Mesenchymal stem cell (in vitro differentiated cells and primary cell): ENCODE measurements around the gene GPRIN3.

Source experiments
- DNase-seq: peaks from one replicate; pipeline ENCODE4 v3.0.0-alpha.2; 2013
- H2AFZ ChIP-seq: one replicate; pipeline ENCODE4 v1.6.1; 2013; ENCODE audit warnings: low read depth, mild to moderate bottlenecking, control low read depth, inconsistent platforms, low read length, moderate library complexity
- H2AK5ac ChIP-seq: 2 replicates; pipeline ENCODE4 v1.6.1; 2013; ENCODE audit warnings: low read length, moderate library complexity, mild to moderate bottlenecking, inconsistent platforms; ENCODE audit not compliant: severe bottlenecking
- H2BK120ac ChIP-seq: one replicate; pipeline ENCODE4 v1.6.1; 2013; ENCODE audit warnings: low read depth, mild to moderate bottlenecking, inconsistent platforms, low read length, moderate library complexity
- H2BK12ac ChIP-seq, 2 experiments: one replicate each; pipeline ENCODE4 v1.6.1; 2013; ENCODE audit warnings: inconsistent platforms in 2 of 2, low read length in 2 of 2, mild to moderate bottlenecking in 2 of 2, moderate library complexity in 2 of 2, control low read depth in 1 of 2
- H2BK15ac ChIP-seq: one replicate; pipeline ENCODE4 v1.6.1; 2013; ENCODE audit warnings: mild to moderate bottlenecking, low read depth, inconsistent platforms; ENCODE audit not compliant: poor library complexity, severe bottlenecking
- H2BK5ac ChIP-seq: 2 replicates; pipeline ENCODE4 v1.6.1; 2013; ENCODE audit warnings: low read depth, mild to moderate bottlenecking, low read length, control low read depth, inconsistent platforms; ENCODE audit not compliant: poor library complexity, severe bottlenecking
- H3K14ac ChIP-seq, 2 experiments: one replicate each; pipeline ENCODE4 v1.6.1; 2013; ENCODE audit warnings: inconsistent platforms in 2 of 2, low read length in 2 of 2, control low read depth in 1 of 2, mild to moderate bottlenecking in 1 of 2, moderate library complexity in 1 of 2
- H3K18ac ChIP-seq, 2 experiments: one replicate each; pipeline ENCODE4 v1.6.1; 2013; ENCODE audit warnings: inconsistent platforms in 2 of 2, low read length in 2 of 2, control low read depth in 1 of 2, low read depth in 1 of 2, mild to moderate bottlenecking in 1 of 2
- H3K23ac ChIP-seq, 2 experiments: one replicate each; pipeline ENCODE4 v1.6.1; 2013; ENCODE audit warnings: inconsistent platforms in 2 of 2, low read length in 2 of 2, mild to moderate bottlenecking in 2 of 2, moderate library complexity in 2 of 2, control low read depth in 1 of 2
- H3K27ac ChIP-seq: 2 replicates; pipeline ENCODE4 v1.5.1; 2013; ENCODE audit warnings: mild to moderate bottlenecking, moderate library complexity, low read length, control low read depth, inconsistent platforms; ENCODE audit not compliant: poor library complexity, severe bottlenecking
- H3K27me3 ChIP-seq, 2 experiments: 2 replicates each; pipeline versions ENCODE4 v1.6.1 to v1.7.0; 2013; ENCODE audit warnings: low read length in 2 of 2, mild to moderate bottlenecking in 2 of 2, moderate library complexity in 2 of 2, control low read depth in 1 of 2, inconsistent platforms in 1 of 2; ENCODE audit not compliant: control insufficient read depth in 1 of 2, insufficient read depth in 1 of 2
- H3K36me3 ChIP-seq, 2 experiments: 2 replicates each; pipeline versions ENCODE4 v1.6.1 to v1.7.0; 2013; ENCODE audit warnings: low read length in 2 of 2, control low read depth in 1 of 2, inconsistent platforms in 1 of 2, low read depth in 1 of 2, mild to moderate bottlenecking in 1 of 2; ENCODE audit not compliant: insufficient read depth in 2 of 2, control insufficient read depth in 1 of 2
- H3K4ac ChIP-seq, 2 experiments: one replicate each; pipeline ENCODE4 v1.6.1; 2013; ENCODE audit warnings: inconsistent platforms in 2 of 2, low read length in 2 of 2, mild to moderate bottlenecking in 2 of 2, moderate library complexity in 2 of 2, control low read depth in 1 of 2, low read depth in 1 of 2
- H3K4me1 ChIP-seq: 2 replicates; pipeline ENCODE4 v1.6.1; 2013; ENCODE audit warnings: low read depth, low read length, control low read depth; ENCODE audit not compliant: control insufficient read depth, insufficient read depth
- H3K4me2 ChIP-seq: 2 replicates; pipeline ENCODE4 v1.6.1; 2013; ENCODE audit warnings: low read length, mild to moderate bottlenecking, inconsistent platforms; ENCODE audit not compliant: poor library complexity, severe bottlenecking
- H3K4me3 ChIP-seq, 2 experiments: 2 replicates each; pipeline versions ENCODE4 v1.5.1 to v1.7.0; 2013; ENCODE audit warnings: low read length in 2 of 2, mild to moderate bottlenecking in 2 of 2, control low read depth in 1 of 2, low read depth in 1 of 2; ENCODE audit not compliant: insufficient read depth in 1 of 2
- H3K79me1 ChIP-seq: replicated peaks from 2 replicates; pipeline ENCODE4 v1.6.1; 2013; ENCODE audit warnings: mild to moderate bottlenecking, control low read depth, low read length, inconsistent platforms; ENCODE audit not compliant: poor library complexity, severe bottlenecking
- H3K9ac ChIP-seq: 2 replicates; pipeline ENCODE4 v1.7.0; 2013; ENCODE audit warnings: mild to moderate bottlenecking, low read length, moderate library complexity
- H3K9me3 ChIP-seq: 2 replicates; pipeline ENCODE4 v1.7.0; 2013; ENCODE audit warnings: mild to moderate bottlenecking, low read length; ENCODE audit not compliant: control insufficient read depth
- H4K8ac ChIP-seq: one replicate; pipeline ENCODE4 v1.6.1; 2013; ENCODE audit warnings: inconsistent platforms, mild to moderate bottlenecking, low read length, moderate library complexity
- H4K91ac ChIP-seq: one replicate; pipeline ENCODE4 v1.6.1; 2013; ENCODE audit warnings: mild to moderate bottlenecking, low read length, inconsistent platforms
- WGBS: methylation state at CpG from one replicate; pipeline ENCODE4 v1.1.7; 2013; ENCODE audit warnings: mixed read lengths; 5-methylcytosine and 5-hydroxymethylcytosine counted together

The GPRIN3 gene

DNA sequence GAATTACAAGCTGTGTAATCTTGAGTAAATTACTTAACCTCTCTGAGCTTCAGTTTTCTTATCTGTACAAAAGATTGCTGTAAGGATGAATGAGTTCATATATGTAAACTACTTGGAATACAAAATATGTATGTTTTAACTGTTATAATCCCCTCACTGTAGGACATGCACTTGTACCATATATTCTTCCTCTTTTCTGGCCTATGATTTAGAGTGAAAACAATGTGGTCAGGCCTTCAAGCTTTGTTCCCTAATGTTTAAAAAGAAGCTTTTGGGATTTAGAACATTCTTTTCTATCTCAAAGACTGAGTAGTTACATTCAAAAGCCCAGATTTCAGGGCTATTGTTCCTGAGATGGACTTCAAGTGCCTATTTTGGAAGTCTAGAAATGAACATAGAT is 26.7 kb upstream of the GPRIN3 start:
- Histone ChIP-seq H2AFZ (no peak overlapping the region), H3K4me2 (no peak overlapping the region), H3K27ac (no peak overlapping the region), H2AK5ac (no peak overlapping the region), H4K91ac (no peak overlapping the region), H3K79me1 (no peaks in the 10 kb centered on the region), H2BK5ac (no peak overlapping the region), H3K27me3 (no peaks in the 10 kb centered on the region), H3K23ac (no peak overlapping the region), H2BK12ac (no peak overlapping the region), H3K18ac (no peak overlapping the region), H2BK120ac (no peak overlapping the region), H3K9me3 (no peaks in the 10 kb centered on the region), H2BK15ac (no peak overlapping the region), H4K8ac (no peak overlapping the region), H3K4me1 (no peaks in the 10 kb centered on the region), H3K9ac (no peak overlapping the region), H3K14ac (no peak overlapping the region), H3K4me3 (no peak overlapping the region), H3K36me3 (no peaks in the 10 kb centered on the region), H3K4ac (no peak overlapping the region)
- no peak for DNase-seq

DNA sequence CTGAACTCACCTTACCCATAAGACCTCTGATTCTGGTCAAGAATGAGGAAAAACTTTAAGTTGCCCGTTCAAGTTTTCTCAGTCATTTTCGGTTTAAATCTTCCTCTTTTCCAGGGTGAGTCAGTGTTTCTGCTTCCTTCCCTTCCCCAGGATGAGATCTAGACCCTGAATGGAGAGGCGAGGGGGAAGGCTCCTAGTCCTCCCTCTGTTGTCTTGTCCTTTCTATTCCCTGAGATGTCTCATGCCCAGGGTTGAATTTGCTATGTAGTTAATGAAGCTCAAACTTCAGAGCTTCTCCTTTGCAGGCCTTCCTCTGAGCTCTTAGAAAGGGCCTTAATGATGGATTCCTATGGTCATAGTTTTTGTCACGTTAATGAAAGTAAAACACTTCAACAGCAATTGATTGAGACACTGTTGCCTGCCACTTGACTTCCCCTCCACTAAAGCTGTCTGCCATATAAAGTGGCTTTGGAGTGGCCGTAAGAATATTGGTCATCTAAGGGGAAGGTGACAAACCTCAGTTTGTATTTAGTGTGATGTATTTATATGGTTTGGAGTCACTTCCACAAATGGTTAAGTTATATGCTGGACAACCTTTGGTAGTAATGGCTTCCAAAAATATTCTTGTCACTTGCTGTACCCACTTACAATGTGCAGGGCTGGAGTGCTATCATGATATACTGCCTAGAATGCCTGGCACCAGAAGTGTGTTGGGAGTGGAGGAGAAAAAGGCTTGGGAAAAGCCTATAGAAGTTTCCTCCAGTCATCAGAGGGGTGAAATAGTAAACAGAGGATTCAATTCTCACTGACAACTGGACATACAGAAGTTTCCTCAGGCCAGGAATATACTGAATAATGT is 24.3 kb upstream of the GPRIN3 start:
- Histone ChIP-seq H2BK120ac (no peak overlapping the region), H3K4ac (no peak overlapping the region), H3K9me3 (peaks cover 4% of the 10 kb centered on the region), H2BK5ac (no peak overlapping the region), H3K27me3 (no peaks in the 10 kb centered on the region), H3K4me2 (no peak overlapping the region), H2AFZ (no peak overlapping the region), H3K14ac (no peak overlapping the region), H3K4me3 (no peak overlapping the region), H3K18ac (no peak overlapping the region), H2AK5ac (no peak overlapping the region), H3K36me3 (no peaks in the 10 kb centered on the region), H4K8ac (no peak overlapping the region), H2BK15ac (no peak overlapping the region), H3K23ac (no peak overlapping the region), H3K27ac (no peak overlapping the region), H3K4me1 (no peaks in the 10 kb centered on the region), H2BK12ac (no peak overlapping the region), H4K91ac (no peak overlapping the region), H3K9ac (no peak overlapping the region), H3K79me1 (no peaks in the 10 kb centered on the region)
- 94% methylated on average over 5 of the region's 5 CpGs for WGBS
- DNase-seq = no peak

DNA sequence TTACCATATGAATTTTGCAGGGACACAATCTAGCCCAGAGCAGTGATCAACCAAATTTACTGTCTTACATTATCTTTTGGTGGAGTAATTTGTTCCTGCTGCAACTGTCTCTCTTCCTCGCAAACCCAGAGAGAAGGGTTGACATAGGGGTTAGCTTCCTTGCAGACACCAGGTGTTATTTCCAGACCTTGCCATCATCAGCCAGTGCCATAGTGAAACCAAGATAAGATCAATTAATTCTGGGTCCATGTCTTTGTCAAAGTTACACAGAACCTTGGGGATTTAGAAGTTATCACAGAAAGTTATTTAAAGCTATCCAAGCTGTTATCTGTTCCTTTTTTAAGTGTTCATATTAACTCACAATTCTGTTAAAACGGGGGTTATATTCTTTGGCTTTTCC is 23.6 kb upstream of the GPRIN3 start:
- Histone ChIP-seq H3K23ac (no peak overlapping the region), H2AK5ac (no peak overlapping the region), H3K9me3 (peaks cover 4% of the 10 kb centered on the region), H3K79me1 (no peaks in the 10 kb centered on the region), H3K4me1 (no peaks in the 10 kb centered on the region), H3K14ac (no peak overlapping the region), H2BK120ac (no peak overlapping the region), H3K4ac (no peak overlapping the region), H4K8ac (no peak overlapping the region), H2BK5ac (no peak overlapping the region), H3K36me3 (no peaks in the 10 kb centered on the region), H2AFZ (no peak overlapping the region), H3K4me3 (no peak overlapping the region), H2BK12ac (no peak overlapping the region), H3K9ac (no peak overlapping the region), H2BK15ac (no peak overlapping the region), H3K4me2 (no peak overlapping the region), H4K91ac (no peak overlapping the region), H3K27ac (no peak overlapping the region), H3K18ac (no peak overlapping the region), H3K27me3 (no peaks in the 10 kb centered on the region)
- no peak for DNase-seq
- 100% methylated on average over 1 of the region's 2 CpGs for WGBS

DNA sequence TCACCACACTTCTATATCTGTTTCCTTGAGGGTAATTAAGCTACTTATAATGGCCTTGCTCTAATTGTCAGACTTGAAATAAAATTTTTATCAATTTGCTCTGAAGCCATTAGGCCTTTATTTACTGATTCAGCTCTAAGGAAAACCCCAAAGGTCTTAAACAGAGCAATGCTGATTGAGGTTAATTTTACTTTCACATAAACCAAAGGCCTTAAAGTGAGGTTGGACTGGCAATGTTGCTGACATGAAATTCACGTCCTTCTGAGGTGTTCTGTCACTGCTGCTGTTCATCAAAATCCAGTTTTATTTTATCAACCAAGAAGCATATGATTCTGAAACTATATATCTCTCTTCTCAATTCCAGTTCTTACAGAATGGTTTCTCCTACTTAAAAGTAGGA is 21.7 kb upstream of the GPRIN3 start:
- Histone ChIP-seq H2BK120ac (no peak overlapping the region), H3K14ac (no peak overlapping the region), H4K8ac (no peak overlapping the region), H2BK5ac (no peak overlapping the region), H3K9me3 (peaks cover 4% of the 10 kb centered on the region), H3K4ac (no peak overlapping the region), H3K27me3 (no peaks in the 10 kb centered on the region), H3K4me2 (no peak overlapping the region), H3K4me1 (no peaks in the 10 kb centered on the region), H2BK12ac (no peak overlapping the region), H3K4me3 (no peak overlapping the region), H2AK5ac (no peak overlapping the region), H3K9ac (no peak overlapping the region), H3K79me1 (no peaks in the 10 kb centered on the region), H4K91ac (no peak overlapping the region), H2BK15ac (no peak overlapping the region), H3K36me3 (no peaks in the 10 kb centered on the region), H3K18ac (no peak overlapping the region), H2AFZ (no peak overlapping the region), H3K27ac (no peak overlapping the region), H3K23ac (no peak overlapping the region)
- 100% methylated on average over 1 of the region's 1 CpG for WGBS
- DNase-seq = no peak
